GM23338 (cell line): ENCODE measurements around the gene VSIG8. TPM values are rescaled to one million over a fixed set of nuclear protein-coding genes. Genes with fewer than 3 reads are reported as not detected.
"Not testable (repeated sequence)": the region's sequence is repeated elsewhere in the genome, so short reads cannot be mapped to it uniquely, and the experiment has no call there.

Source experiments
- ATAC-seq: fragments of 200-7000 bp; cut with Tn5 transposase; 3 replicates; pipeline ENCODE4 v1.9.1; 2020
- DNase-seq: peaks from one replicate; pipeline ENCODE4 v3.0.0-alpha.2; 2015; ENCODE audit warnings: low spot score
- H2AFZ ChIP-seq: fragments of 200-600 bp; sonication (generic); 2 replicates; pipeline ENCODE4 v1.8.0; 2016; ENCODE audit warnings: antibody characterized with exemption, mild to moderate bottlenecking, moderate library complexity
- H3F3A ChIP-seq: fragments of 200-600 bp; sonication (generic); replicated peaks from 2 replicates; pipeline ENCODE4 v1.8.0; 2017; ENCODE audit warnings: antibody characterized with exemption, mixed run types, low read depth
- H3K27ac ChIP-seq: fragments of 200-600 bp; sonication (generic); 2 replicates; pipeline ENCODE4 v1.6.1; 2016; ENCODE audit warnings: low read depth
- H3K27me3 ChIP-seq: fragments of 200-600 bp; sonication (generic); 2 replicates; pipeline ENCODE4 v1.8.0; 2016; ENCODE audit warnings: mild to moderate bottlenecking, mixed run types, moderate library complexity; ENCODE audit not compliant: insufficient read depth
- H3K36me3 ChIP-seq: fragments of 200-600 bp; sonication (generic); 2 replicates; pipeline ENCODE4 v1.8.0; 2016; ENCODE audit warnings: mild to moderate bottlenecking; ENCODE audit not compliant: insufficient read depth
- H3K4me1 ChIP-seq: fragments of 200-600 bp; sonication (generic); 2 replicates; pipeline ENCODE4 v1.8.0; 2016; ENCODE audit warnings: mild to moderate bottlenecking, moderate library complexity; ENCODE audit not compliant: insufficient read depth
- H3K4me2 ChIP-seq: fragments of 200-600 bp; sonication (generic); 2 replicates; pipeline ENCODE4 v1.7.1; 2017; ENCODE audit warnings: mixed run types
- H3K4me3 ChIP-seq: fragments of 200-600 bp; sonication (generic); 2 replicates; pipeline ENCODE4 v1.6.1; 2016; ENCODE audit warnings: mixed run types
- H3K79me2 ChIP-seq: fragments of 200-600 bp; sonication (generic); replicated peaks from 2 replicates; pipeline ENCODE4 v1.8.0; 2017; ENCODE audit warnings: mild to moderate bottlenecking; ENCODE audit not compliant: insufficient read depth
- H3K9me2 ChIP-seq: fragments of 200-600 bp; sonication (generic); 2 replicates; pipeline ENCODE4 v1.8.0; 2017; ENCODE audit not compliant: insufficient read depth
- H4K20me1 ChIP-seq: fragments of 200-600 bp; sonication (generic); replicated peaks from 2 replicates; pipeline ENCODE4 v1.8.0; 2017; ENCODE audit warnings: mild to moderate bottlenecking; ENCODE audit not compliant: insufficient read depth
- H3K27ac Mint-ChIP-seq: 2 replicates; pipeline ENCODE4 v1.8.0; 2020; ENCODE audit warnings: inconsistent platforms, mild to moderate bottlenecking, moderate library complexity, mixed read lengths
- H3K27me3 Mint-ChIP-seq: 3 replicates; pipeline ENCODE4 v1.8.0; 2022; ENCODE audit warnings: low read depth, mild to moderate bottlenecking, moderate library complexity, mixed read lengths, inconsistent platforms; ENCODE audit not compliant: insufficient read depth, poor library complexity
- H3K36me3 Mint-ChIP-seq: 3 replicates; pipeline ENCODE4 v1.8.0; 2021; ENCODE audit warnings: low read depth, mild to moderate bottlenecking, inconsistent platforms, moderate library complexity, mixed read lengths
- H3K4me1 Mint-ChIP-seq: 3 replicates; pipeline ENCODE4 v1.8.0; 2020; ENCODE audit warnings: mild to moderate bottlenecking, inconsistent platforms, mixed read lengths
- H3K4me3 Mint-ChIP-seq: 3 replicates; pipeline ENCODE4 v1.8.0; 2021; ENCODE audit warnings: moderate library complexity, mild to moderate bottlenecking, inconsistent platforms, mixed read lengths
- H3K9me3 Mint-ChIP-seq: 3 replicates; pipeline ENCODE4 v1.8.0; 2020; ENCODE audit warnings: moderate library complexity, mild to moderate bottlenecking, inconsistent platforms, mixed read lengths
- CREB1 ChIP-seq: fragments of 250-450 bp; sonication (Bioruptor Pico); IDR thresholded peaks from 2 replicates; pipeline ENCODE4 v1.5.0; 2020; ENCODE audit warnings: low read depth, mild to moderate bottlenecking, moderate library complexity
- ETS1 ChIP-seq: IDR thresholded peaks from 2 replicates; pipeline ENCODE4 v1.6.1; 2016; ENCODE audit warnings: antibody characterized with exemption
- EZH2 ChIP-seq: fragments of 200-600 bp; sonication (generic); IDR thresholded peaks from one replicate; pipeline ENCODE4 v1.8.0; 2017; ENCODE audit warnings: antibody characterized with exemption, mild to moderate bottlenecking, low read depth; ENCODE audit not compliant: unreplicated experiment
- JUNB ChIP-seq: IDR thresholded peaks from one replicate; pipeline ENCODE4 v1.6.1; 2016; ENCODE audit warnings: antibody characterized with exemption; ENCODE audit not compliant: unreplicated experiment
- NANOG ChIP-seq: IDR thresholded peaks from 2 replicates; pipeline ENCODE4 v1.6.1; 2016; ENCODE audit warnings: antibody characterized with exemption, borderline replicate concordance
- STAT1 ChIP-seq: IDR thresholded peaks from one replicate; pipeline ENCODE4 v1.6.1; 2016; ENCODE audit warnings: antibody characterized with exemption; ENCODE audit not compliant: unreplicated experiment
- ZNF114 ChIP-seq: fragments of 250-450 bp; sonication (Bioruptor Pico); IDR thresholded peaks from 2 replicates; pipeline ENCODE4 v1.5.0; 2020; ENCODE audit warnings: mild to moderate bottlenecking, moderate library complexity
- polyA plus RNA-seq: library from polyadenylated mRNA; unstranded; fragments of >200 nt; fragmentation: Nextera tagmentation; extraction: Ambion mirVana; gene quantifications from 2 replicates; pipeline ENCODE4 v1.2.1, GENCODE V29; 2016
- total RNA-seq: library from RNA; depleted of rRNA; stranded (reverse); fragments of >200 nt; shearing (Covaris generic); gene quantifications from 2 replicates; pipeline ENCODE4 v1.2.3, GENCODE V29; 2014
- TF ChIP-seq, protein P1 (sequence below): IDR thresholded peaks from one replicate; pipeline ENCODE4 v1.6.1; 2018; ENCODE audit warnings: antibody characterized with exemption; ENCODE audit not compliant: unreplicated experiment
- TF ChIP-seq, protein P2 (sequence below): fragments of 250-450 bp; sonication (Bioruptor Pico); IDR thresholded peaks from 2 replicates; pipeline ENCODE4 v1.5.0; 2020; ENCODE audit warnings: mild to moderate bottlenecking, moderate library complexity

VSIG8 gene
- total and polyA plus RNA-seq, 2 experiments from 2014 or later = not detected

GRCh38 chr1:159908031-159908940 is 45.8 kb upstream of the VSIG8 start (continued):
- TF ChIP-seq ETS1 (no peak), JUNB (no peak), EZH2 (no peak), NANOG (no peak), ZNF114 (CRISPR knock-in tag) (no peak), STAT1 (no peak)
- TF ChIP-seq, protein P1, sequence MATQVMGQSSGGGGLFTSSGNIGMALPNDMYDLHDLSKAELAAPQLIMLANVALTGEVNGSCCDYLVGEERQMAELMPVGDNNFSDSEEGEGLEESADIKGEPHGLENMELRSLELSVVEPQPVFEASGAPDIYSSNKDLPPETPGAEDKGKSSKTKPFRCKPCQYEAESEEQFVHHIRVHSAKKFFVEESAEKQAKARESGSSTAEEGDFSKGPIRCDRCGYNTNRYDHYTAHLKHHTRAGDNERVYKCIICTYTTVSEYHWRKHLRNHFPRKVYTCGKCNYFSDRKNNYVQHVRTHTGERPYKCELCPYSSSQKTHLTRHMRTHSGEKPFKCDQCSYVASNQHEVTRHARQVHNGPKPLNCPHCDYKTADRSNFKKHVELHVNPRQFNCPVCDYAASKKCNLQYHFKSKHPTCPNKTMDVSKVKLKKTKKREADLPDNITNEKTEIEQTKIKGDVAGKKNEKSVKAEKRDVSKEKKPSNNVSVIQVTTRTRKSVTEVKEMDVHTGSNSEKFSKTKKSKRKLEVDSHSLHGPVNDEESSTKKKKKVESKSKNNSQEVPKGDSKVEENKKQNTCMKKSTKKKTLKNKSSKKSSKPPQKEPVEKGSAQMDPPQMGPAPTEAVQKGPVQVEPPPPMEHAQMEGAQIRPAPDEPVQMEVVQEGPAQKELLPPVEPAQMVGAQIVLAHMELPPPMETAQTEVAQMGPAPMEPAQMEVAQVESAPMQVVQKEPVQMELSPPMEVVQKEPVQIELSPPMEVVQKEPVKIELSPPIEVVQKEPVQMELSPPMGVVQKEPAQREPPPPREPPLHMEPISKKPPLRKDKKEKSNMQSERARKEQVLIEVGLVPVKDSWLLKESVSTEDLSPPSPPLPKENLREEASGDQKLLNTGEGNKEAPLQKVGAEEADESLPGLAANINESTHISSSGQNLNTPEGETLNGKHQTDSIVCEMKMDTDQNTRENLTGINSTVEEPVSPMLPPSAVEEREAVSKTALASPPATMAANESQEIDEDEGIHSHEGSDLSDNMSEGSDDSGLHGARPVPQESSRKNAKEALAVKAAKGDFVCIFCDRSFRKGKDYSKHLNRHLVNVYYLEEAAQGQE = no peak

GRCh38 chr1:159906960-159907359 is 44.5 kb upstream of the VSIG8 start:
- H3K4me1 Mint-ChIP-seq = peaks cover 19% of the 10 kb centered on the region
- H3K27me3 Mint-ChIP-seq = peaks cover 13% of the 10 kb centered on the region
- Histone ChIP-seq H3K27ac (no peak overlapping the region), H3K36me3 (no peaks in the 10 kb centered on the region), H2AFZ (no peak overlapping the region), H3K9me2 (no peaks in the 10 kb centered on the region), H3K27me3 (no peaks in the 10 kb centered on the region), H3K79me2 (no peaks in the 10 kb centered on the region), H3F3A (no peaks in the 10 kb centered on the region), H3K4me1 (peaks cover 23% of the 10 kb centered on the region), H4K20me1 (no peaks in the 10 kb centered on the region), H3K4me2 (no peak overlapping the region), H3K4me3 (no peak overlapping the region)
- H3K9me3 Mint-ChIP-seq = peaks cover 7% of the 10 kb centered on the region; the same call in 2 of the 3 replicates
- peaks cover 3% of the 10 kb centered on the region; the same call in 1 of the 3 replicates for H3K36me3 Mint-ChIP-seq
- H3K4me3 Mint-ChIP-seq = no peak overlapping the region
- TF ChIP-seq CREB1 (CRISPR knock-in tag) = no peak
- TF ChIP-seq, protein P2, sequence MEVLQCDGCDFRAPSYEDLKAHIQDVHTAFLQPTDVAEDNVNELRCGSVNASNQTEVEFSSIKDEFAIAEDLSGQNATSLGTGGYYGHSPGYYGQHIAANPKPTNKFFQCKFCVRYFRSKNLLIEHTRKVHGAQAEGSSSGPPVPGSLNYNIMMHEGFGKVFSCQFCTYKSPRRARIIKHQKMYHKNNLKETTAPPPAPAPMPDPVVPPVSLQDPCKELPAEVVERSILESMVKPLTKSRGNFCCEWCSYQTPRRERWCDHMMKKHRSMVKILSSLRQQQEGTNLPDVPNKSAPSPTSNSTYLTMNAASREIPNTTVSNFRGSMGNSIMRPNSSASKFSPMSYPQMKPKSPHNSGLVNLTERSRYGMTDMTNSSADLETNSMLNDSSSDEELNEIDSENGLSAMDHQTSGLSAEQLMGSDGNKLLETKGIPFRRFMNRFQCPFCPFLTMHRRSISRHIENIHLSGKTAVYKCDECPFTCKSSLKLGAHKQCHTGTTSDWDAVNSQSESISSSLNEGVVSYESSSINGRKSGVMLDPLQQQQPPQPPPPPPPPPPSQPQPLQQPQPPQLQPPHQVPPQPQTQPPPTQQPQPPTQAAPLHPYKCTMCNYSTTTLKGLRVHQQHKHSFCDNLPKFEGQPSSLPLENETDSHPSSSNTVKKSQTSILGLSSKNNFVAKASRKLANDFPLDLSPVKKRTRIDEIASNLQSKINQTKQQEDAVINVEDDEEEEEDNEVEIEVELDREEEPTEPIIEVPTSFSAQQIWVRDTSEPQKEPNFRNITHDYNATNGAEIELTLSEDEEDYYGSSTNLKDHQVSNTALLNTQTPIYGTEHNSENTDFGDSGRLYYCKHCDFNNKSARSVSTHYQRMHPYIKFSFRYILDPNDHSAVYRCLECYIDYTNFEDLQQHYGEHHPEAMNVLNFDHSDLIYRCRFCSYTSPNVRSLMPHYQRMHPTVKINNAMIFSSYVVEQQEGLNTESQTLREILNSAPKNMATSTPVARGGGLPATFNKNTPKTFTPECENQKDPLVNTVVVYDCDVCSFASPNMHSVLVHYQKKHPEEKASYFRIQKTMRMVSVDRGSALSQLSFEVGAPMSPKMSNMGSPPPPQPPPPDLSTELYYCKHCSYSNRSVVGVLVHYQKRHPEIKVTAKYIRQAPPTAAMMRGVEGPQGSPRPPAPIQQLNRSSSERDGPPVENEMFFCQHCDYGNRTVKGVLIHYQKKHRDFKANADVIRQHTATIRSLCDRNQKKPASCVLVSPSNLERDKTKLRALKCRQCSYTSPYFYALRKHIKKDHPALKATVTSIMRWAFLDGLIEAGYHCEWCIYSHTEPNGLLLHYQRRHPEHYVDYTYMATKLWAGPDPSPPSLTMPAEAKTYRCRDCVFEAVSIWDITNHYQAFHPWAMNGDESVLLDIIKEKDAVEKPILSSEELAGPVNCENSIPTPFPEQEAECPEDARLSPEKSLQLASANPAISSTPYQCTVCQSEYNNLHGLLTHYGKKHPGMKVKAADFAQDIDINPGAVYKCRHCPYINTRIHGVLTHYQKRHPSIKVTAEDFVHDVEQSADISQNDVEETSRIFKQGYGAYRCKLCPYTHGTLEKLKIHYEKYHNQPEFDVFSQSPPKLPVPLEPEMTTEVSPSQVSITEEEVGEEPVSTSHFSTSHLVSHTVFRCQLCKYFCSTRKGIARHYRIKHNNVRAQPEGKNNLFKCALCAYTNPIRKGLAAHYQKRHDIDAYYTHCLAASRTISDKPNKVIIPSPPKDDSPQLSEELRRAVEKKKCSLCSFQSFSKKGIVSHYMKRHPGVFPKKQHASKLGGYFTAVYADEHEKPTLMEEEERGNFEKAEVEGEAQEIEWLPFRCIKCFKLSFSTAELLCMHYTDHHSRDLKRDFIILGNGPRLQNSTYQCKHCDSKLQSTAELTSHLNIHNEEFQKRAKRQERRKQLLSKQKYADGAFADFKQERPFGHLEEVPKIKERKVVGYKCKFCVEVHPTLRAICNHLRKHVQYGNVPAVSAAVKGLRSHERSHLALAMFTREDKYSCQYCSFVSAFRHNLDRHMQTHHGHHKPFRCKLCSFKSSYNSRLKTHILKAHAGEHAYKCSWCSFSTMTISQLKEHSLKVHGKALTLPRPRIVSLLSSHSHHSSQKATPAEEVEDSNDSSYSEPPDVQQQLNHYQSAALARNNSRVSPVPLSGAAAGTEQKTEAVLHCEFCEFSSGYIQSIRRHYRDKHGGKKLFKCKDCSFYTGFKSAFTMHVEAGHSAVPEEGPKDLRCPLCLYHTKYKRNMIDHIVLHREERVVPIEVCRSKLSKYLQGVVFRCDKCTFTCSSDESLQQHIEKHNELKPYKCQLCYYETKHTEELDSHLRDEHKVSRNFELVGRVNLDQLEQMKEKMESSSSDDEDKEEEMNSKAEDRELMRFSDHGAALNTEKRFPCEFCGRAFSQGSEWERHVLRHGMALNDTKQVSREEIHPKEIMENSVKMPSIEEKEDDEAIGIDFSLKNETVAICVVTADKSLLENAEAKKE (CRISPR knock-in tag) = no peak
- no peak for ATAC-seq
- no peak overlapping the region for H3K27ac Mint-ChIP-seq
- DNase-seq = no peak

DNA sequence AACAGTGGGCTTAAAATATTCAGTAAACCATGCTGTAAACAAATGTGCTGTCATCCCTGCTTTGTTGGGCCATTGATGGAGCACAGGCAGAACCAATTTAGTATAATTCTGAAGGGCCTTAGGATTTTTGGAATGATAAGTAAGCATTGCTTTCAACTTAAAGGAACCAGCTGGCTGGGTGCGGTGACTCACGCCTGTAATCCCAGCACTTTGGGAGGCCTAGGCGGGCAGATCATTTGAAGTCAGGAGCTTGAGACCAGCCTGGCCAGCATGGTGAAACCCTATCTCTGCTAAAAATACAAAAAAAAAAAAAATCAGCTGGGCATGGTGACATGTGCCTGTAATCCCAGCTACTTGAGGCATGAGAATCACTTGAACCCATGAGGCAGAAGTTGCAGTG is 41.6 kb upstream of the VSIG8 start:
- Histone ChIP-seq H3K27me3 (peaks cover 17% of the 10 kb centered on the region), H3K4me1 (peaks cover 17% of the 10 kb centered on the region)
- H3F3A ChIP-seq, H3K9me3 Mint-ChIP-seq, H3K4me3 ChIP-seq, H2AFZ ChIP-seq, H3K27ac Mint-ChIP-seq, H3K36me3 ChIP-seq, H3K4me3 Mint-ChIP-seq, H4K20me1 ChIP-seq, ATAC-seq, DNase-seq, H3K36me3 Mint-ChIP-seq, H3K79me2 ChIP-seq, H3K9me2 ChIP-seq, H3K4me2 ChIP-seq, H3K27ac ChIP-seq: not testable (repeated sequence)
- Mint-ChIP-seq H3K4me1 (peaks cover 15% of the 10 kb centered on the region), H3K27me3 (peaks cover 22% of the 10 kb centered on the region)
